HG02884 (cell line): Measurements from ENCODE around the gene CYB5RL.

Experiments used
- ATAC-seq: cut with Tn5 transposase; IDR thresholded peaks from one replicate; pipeline ENCODE4 v1.9.1; 2021; ENCODE audit warnings: mild to moderate bottlenecking, moderate library complexity; ENCODE audit not compliant: unreplicated experiment

CYB5RL gene

GRCh38 chr1:54163051-54163450 is 36.8 kb downstream of the CYB5RL start:
- no peak for ATAC-seq

GRCh38 chr1:54161495-54162168 is 38.2 kb downstream of the CYB5RL start:
- ATAC-seq: no peak

- ATAC-seq: no peak
Measured at GRCh38 chr1:54160351-54160750, 39.5 kb downstream of the CYB5RL start.

- no peak for ATAC-seq
Measured at GRCh38 chr1:54159733-54160316, 40.0 kb downstream of the CYB5RL start.

GRCh38 chr1:54158071-54158470 is 41.8 kb downstream of the CYB5RL start:
- no peak for ATAC-seq

- ATAC-seq: no peak
Measured at GRCh38 chr1:54157401-54157800, 42.4 kb downstream of the CYB5RL start.

GRCh38 chr1:54156986-54157385 is 42.8 kb downstream of the CYB5RL start:
- no peak for ATAC-seq

- no peak for ATAC-seq
Measured at GRCh38 chr1:54156201-54156600, 43.6 kb downstream of the CYB5RL start.

- ATAC-seq: no peak
Measured at GRCh38 chr1:54153535-54154439, 46.0 kb downstream of the CYB5RL start.

- no peak for ATAC-seq
Measured at GRCh38 chr1:54152696-54153095, 47.1 kb downstream of the CYB5RL start, which contains the start of gene CDCP2. Gene CDCP2, minus strand, starts transcription at chr1:54153000. Its CDS starts 78 bp downstream, at chr1:54152922.

- no peak for ATAC-seq
Measured at GRCh38 chr1:54151013-54151412, 48.8 kb downstream of the CYB5RL start.
